GM18907 (cell line): Measurements from ENCODE around the gene SSR4.
"Not testable (repeated sequence)": the region's sequence is repeated elsewhere in the genome, so short reads cannot be mapped to it uniquely, and the experiment has no call there.

Source experiments
- ATAC-seq: cut with Tn5 transposase; IDR thresholded peaks from one replicate; pipeline ENCODE4 v1.9.1; 2021; ENCODE audit warnings: mild to moderate bottlenecking, moderate library complexity; ENCODE audit not compliant: unreplicated experiment

The SSR4 gene

GRCh38 chrX:153803211-153804099 is 9.0 kb downstream of the SSR4 start:
- no peak for ATAC-seq

GRCh38 chrX:153804100-153804595 is 9.7 kb downstream of the SSR4 start:
- no peak for ATAC-seq

DNA sequence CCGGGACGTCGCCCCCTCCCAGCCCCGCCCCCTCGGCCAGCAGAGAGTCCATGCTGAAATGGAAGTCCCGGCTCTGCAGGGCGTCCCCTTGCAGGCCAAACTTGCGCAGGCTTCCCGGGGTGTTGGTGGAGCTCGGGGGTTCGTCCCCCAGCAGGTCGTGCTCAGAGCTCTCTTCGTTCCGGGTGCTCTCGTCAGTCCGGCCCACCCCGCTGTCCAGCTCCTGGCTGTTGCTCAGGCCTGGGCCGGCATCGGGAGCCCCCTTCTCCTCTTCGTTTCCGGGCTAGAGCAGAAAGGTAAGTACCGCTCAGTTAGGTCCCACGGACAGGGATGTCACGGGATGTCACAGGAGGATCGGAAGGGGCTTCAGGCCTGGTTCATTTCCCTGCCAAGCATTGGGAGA is 10.2 kb downstream of the SSR4 start:
- ATAC-seq = no peak

- ATAC-seq = no peak
Observed at GRCh38 chrX:153805436-153805835, 11.0 kb downstream of the SSR4 start.

- no peak for ATAC-seq
Observed at GRCh38 chrX:153806999-153807575, 12.6 kb downstream of the SSR4 start.

GRCh38 chrX:153807976-153808375 is 13.5 kb downstream of the SSR4 start:
- ATAC-seq = no peak

DNA sequence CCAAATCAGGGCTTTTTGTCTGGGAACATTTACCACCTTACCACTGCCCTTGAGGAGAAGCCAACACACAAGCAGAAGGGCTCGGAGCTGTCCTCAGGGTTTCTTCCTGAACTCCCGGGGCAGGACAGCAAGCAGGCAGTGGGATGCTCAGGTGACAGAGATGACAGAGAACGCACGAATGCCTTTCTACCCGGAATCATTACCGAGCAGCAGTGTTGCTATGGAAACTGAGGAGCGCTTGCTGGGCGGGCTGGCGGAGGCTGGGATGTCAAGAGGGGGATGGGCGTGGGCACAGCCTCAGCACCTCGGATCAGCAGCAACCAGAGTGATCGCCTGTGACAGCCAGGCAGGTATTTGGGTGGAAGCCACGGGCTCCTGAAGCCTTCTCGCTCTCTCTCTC is 17.8 kb downstream of the SSR4 start:
- ATAC-seq = no peak

- no peak for ATAC-seq
Observed at GRCh38 chrX:153813161-153813560, 18.7 kb downstream of the SSR4 start.

DNA sequence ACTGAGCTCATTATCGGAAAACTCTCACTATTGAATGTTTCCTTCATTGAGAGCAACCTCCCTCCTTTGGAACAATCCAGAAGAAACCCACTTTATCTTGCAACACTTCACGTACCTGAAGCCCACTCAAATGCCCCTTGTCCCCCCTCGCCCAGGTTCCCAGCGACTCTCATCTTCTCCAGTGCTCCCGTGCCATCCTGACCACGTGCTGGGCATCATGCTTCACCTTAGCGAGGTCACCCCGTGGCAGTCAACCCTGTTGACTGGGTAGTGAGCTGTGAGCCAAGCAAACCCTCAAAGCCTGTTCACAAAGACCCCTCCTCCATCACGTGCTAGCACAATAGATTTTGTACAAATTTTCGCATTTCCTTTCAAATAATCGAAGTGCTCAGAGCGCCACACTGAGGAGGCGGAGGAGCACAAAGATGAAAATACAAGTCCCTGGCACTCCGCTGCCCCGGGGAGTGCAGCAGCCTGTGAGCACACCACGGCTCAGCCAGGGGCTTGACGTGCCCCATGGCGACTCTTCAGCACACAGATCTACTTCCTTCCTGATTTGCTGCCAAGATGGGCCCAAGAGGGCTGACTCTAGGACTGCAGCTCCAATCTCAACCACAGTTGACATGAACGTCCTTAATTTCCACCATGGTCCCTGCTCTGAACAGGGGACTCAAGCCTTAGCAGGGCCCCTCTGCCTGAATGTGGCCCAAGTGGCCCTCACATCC is 20.3 kb downstream of the SSR4 start:
- ATAC-seq = no peak

DNA sequence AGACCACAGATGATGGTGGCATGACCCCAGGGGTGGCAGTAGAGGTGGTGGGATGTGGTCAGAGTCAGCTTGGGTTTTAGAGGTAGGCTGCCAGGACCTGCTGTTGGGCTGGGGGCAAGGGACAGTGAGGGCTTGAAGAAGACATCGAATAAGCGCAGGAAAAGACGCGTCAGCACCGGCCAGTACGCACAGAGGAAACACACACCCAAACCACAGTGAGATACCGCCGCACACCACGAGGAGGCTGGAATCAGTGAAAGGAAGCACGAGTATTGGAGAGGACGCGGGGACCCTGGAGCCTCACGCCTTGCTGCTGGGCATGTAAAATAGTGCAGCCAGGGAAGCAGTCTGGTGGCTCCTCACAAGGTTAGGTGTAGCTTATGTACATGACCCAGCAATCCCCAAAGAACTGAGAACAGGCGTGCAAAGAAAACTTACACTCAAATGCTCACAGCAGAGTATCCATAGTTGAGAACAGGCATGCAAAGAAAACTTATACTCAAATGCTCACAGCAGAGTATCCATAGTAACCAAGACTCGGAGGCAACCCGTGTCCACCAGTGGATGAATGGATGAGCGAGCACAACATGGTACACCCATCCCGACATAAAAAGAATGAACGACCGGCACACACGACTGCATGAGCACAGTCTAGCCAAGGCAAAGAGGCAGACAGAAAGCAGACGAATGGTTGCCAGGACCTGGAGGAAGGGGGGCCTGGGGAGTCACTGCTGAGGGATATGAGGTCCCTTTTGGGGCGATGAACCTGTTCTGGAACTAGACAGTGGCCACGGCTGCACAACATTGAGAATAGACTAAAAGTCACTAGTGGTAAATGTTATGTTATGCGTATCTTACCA is 22.6 kb downstream of the SSR4 start:
- no peak for ATAC-seq

DNA sequence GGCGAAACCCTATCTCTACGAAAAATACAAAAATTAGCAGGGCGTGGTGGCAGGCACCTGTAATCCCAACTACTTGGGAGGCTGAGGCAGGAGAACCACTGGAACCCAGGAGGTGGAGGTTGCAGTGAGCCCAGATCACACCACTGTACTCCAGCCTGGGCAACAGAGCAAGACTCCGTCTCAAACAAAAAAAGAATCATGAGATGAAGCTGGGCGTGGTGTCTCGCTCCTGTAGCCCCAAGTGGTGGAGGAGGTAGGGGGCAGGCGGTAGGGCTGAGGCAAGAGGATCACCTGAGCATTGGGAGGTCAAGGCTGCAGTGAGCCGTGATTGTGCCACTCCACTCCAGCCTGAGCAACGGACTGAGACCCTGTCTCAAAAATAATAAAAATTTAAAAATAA is 23.6 kb downstream of the SSR4 start:
- not testable (repeated sequence) for ATAC-seq

GRCh38 chrX:153818571-153819383 is 24.3 kb downstream of the SSR4 start:
- ATAC-seq = no peak

DNA sequence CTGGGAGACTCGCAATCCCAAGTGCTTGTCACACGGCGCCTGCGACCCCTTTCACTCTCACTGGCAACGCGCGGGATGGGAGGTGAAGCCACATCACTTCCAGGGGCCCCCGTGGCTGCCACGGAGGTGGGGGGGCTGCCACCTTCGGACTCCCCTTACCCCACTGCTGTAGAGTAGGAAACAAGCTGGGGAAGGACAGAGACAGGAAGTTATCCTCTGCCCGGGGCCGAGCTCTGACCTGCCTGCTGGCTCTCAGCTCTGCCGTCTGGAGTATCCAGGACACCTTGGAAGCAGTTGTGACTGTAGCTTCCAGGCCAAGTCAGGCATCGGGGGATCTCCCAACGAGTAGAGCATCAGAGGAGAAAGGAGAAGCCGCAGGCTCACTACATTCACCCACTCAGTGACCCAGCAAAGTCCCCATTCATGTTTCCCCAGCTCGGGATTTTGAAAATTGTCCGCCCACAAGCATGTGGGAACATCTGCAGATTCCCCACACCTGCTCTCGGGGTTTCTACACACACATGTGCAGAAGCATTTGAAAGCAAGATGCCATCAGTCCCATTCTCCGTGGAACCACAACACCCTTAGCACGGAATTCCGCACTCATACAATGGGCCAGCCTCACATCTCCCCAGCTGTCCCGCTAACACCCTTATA is 25.0 kb downstream of the SSR4 start:
- ATAC-seq = no peak

DNA sequence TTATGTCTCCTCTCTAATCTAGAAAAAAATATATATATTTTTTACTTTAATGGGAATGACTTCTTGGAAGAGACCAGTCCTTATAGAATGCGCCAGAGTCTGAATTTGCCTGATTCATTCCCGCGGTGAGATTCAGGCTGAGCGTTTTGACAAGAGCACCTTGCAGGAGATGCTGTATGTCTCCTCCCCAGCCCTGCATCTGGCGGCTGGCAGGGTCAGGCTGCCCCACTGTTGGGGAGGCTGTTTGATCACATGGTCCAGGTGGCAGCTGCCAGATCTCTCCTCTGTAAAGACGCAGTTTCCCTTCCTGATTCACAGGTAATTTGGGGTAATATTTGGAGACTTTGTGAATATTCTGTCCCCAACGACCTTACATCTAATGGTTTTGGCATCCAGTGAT is 26.1 kb downstream of the SSR4 start:
- no peak for ATAC-seq

GRCh38 chrX:153821066-153821465 is 26.6 kb downstream of the SSR4 start:
- no peak for ATAC-seq

- ATAC-seq = no peak
Observed at GRCh38 chrX:153824348-153824747, 29.9 kb downstream of the SSR4 start.

DNA sequence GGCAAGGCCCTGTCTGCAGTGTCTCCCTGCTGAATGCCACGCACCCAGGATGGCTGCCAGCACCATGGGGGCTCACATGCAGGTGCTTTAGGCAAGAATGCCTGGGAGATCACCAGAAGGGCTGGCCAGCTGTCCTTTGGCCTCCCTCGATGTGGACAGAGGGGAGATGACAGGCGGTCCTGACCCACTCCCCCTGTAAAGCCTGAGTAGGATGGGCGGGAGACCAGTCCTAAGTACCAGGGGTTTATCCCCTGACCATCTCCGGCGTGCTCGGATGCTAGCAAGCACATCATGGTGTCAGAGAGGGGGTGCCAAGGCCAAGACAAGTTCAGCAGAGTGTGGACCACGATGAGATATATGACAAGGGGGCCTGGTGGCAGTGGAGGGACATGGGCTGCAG is 30.6 kb downstream of the SSR4 start:
- ATAC-seq = no peak

DNA sequence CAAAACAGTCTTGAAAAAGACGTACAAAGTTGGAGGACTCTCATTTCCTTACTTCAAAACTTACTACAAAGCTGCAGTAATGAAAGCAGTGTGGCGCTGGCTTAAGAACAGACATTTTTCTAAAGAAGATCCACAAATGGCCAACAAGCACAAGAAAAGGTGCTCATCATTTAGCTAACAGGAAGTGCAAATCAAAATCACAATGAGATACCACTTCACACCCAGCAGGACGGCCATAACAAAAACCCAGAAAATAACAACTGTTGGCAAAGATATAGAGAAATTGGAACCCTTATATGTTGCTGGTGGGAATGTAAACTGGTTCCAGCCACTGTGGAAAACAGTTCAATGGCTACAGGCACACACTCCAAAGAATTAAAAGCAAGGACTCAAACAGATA is 32.5 kb downstream of the SSR4 start:
- ATAC-seq = no peak

- ATAC-seq = no peak
Observed at GRCh38 chrX:153827903-153828302, 33.4 kb downstream of the SSR4 start.
